Caco-2 (cell line): ENCODE measurements around the gene TFEB. TPM values are rescaled to one million over a fixed set of nuclear protein-coding genes. Genes with fewer than 3 reads are reported as not detected.

ENCODE experiments used
- BruUV-seq: library from RNA; stranded (reverse); fragments of 400-500 nt; replicated peaks from 2 replicates; lab custom pipeline; 2021; lab: Mats Ljungman, UMichigan
- CTCF ChIA-PET: fragments of 300-600 bp; sonication (Branson Sonifier 250); formaldehyde crosslinking; loops from one replicate; lab custom pipeline; 2022; ENCODE audit warnings: antibody characterized with exemption; lab: Charles Lee
- POLR2A ChIA-PET: fragments of 300-600 bp; sonication (Branson Sonifier 250); formaldehyde crosslinking; loops from one replicate; lab custom pipeline; 2022; ENCODE audit warnings: antibody characterized with exemption; lab: Charles Lee
- DNase-seq, 2 experiments: peaks; one replicate each; pipeline versions ENCODE4 v3.0.0 to v3.0.0-alpha.2; 2020 to 2022
- H3K27me3 ChIP-seq: replicated peaks from 2 replicates; pipeline ENCODE4 v1.6.0; 2011; ENCODE audit warnings: low read length; ENCODE audit not compliant: control insufficient read depth, insufficient read depth
- H3K36me3 ChIP-seq: 2 replicates; pipeline ENCODE4 v1.5.1; 2011; ENCODE audit warnings: low read length; ENCODE audit not compliant: control insufficient read depth, insufficient read depth
- H3K4me1 ChIP-seq: fragments of 250-450 bp; sonication (Bioruptor Pico); 2 replicates; pipeline ENCODE4 v1.5.1; 2020; ENCODE audit warnings: mild to moderate bottlenecking
- H3K4me3 ChIP-seq: 2 replicates; pipeline ENCODE4 v1.5.1; 2011; ENCODE audit warnings: low read depth, mild to moderate bottlenecking, control low read depth, low read length
- H3K9me3 ChIP-seq: fragments of 250-450 bp; sonication (Bioruptor Pico); 2 replicates; pipeline ENCODE4 v1.5.1; 2020; ENCODE audit warnings: mild to moderate bottlenecking, moderate library complexity
- H3K27ac Mint-ChIP-seq: one replicate; pipeline ENCODE4 v1.8.0; 2022; ENCODE audit warnings: mixed read lengths; ENCODE audit not compliant: unreplicated experiment
- H3K27me3 Mint-ChIP-seq: one replicate; pipeline ENCODE4 v1.8.0; 2022; ENCODE audit warnings: mixed read lengths; ENCODE audit not compliant: insufficient read depth, unreplicated experiment
- H3K36me3 Mint-ChIP-seq: one replicate; pipeline ENCODE4 v1.8.0; 2022; ENCODE audit warnings: mild to moderate bottlenecking, mixed read lengths; ENCODE audit not compliant: insufficient read depth, unreplicated experiment
- H3K4me1 Mint-ChIP-seq: one replicate; pipeline ENCODE4 v1.8.0; 2022; ENCODE audit warnings: low read depth, mixed read lengths; ENCODE audit not compliant: unreplicated experiment
- H3K4me3 Mint-ChIP-seq: one replicate; pipeline ENCODE4 v1.8.0; 2022; ENCODE audit warnings: mild to moderate bottlenecking, moderate library complexity, mixed read lengths; ENCODE audit not compliant: unreplicated experiment
- H3K9me3 Mint-ChIP-seq: one replicate; pipeline ENCODE4 v1.8.0; 2022; ENCODE audit warnings: mixed read lengths; ENCODE audit not compliant: unreplicated experiment
- intact Hi-C: fragments of 100-400 bp; cut with micrococcal nuclease; formaldehyde crosslinking; loops from one replicate; pipeline ENCODE4 v1.10.0; 2022; ENCODE audit not compliant: unreplicated experiment
- total RNA-seq: library from RNA; stranded (reverse); gene quantifications from 2 replicates; pipeline ENCODE4 v1.2.3, GENCODE V29; 2022
- TF ChIP-seq, protein P1 (sequence below), 2 experiments: fragments of 200-600 bp in 1 of 2; IDR thresholded peaks; 1 replicate in 1 of 2; 2 replicates in 1 of 2; pipeline versions ENCODE4 v1.5.1 to v1.8.0; 2011 to 2022; ENCODE audit warnings: antibody characterized with exemption in 1 of 2, control low read depth in 1 of 2, inconsistent platforms in 1 of 2, low read depth in 1 of 2, low read length in 1 of 2, mild to moderate bottlenecking in 1 of 2, moderate library complexity in 1 of 2; ENCODE audit not compliant: insufficient read depth in 1 of 2, severe bottlenecking in 1 of 2, unreplicated experiment in 1 of 2

Gene TFEB
- total RNA-seq, 1 experiment from 2014 or later, result 3.8 TPM

DNA sequence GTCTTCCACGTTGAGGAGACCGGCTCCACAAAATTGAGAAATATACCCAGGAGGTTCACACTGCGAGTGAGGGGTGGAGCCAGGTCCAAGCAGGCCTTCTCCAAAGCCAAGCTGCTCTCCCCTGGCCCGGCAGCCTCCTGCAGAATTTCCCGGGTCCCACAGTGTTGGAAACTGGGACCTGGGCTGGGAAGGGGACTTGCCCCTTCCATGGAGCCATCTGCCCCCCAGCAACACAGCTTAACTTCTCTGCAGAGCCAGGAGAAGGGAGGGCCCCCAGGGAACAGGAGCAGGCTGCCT, 61.8 kb downstream of the TFEB start:
- H3K27ac Mint-ChIP-seq, result no peak overlapping the region
- Histone ChIP-seq H3K4me3 (no peak overlapping the region), H3K36me3 (no peaks in the 10 kb centered on the region), H3K27me3 (no peaks in the 10 kb centered on the region), H3K9me3 (peaks cover 3% of the 10 kb centered on the region; the same call in 1 of the 2 replicates), H3K4me1 (no peaks in the 10 kb centered on the region)
- no peak overlapping the region for H3K4me3 Mint-ChIP-seq
- H3K36me3 Mint-ChIP-seq, result no peaks in the 10 kb centered on the region
- CTCF ChIA-PET, result interaction anchor here (0.6 kb wide), 1 partner anchor 10 kb away, joined by 4 read pairs; no protein-coding TSS in a partner anchor
- intact Hi-C loops, result no loop called here
- no TSS peak for BruUV-seq
- H3K27me3 Mint-ChIP-seq, result peaks cover 5% of the 10 kb centered on the region
- no peak for DNase-seq
- TF ChIP-seq, protein P1, sequence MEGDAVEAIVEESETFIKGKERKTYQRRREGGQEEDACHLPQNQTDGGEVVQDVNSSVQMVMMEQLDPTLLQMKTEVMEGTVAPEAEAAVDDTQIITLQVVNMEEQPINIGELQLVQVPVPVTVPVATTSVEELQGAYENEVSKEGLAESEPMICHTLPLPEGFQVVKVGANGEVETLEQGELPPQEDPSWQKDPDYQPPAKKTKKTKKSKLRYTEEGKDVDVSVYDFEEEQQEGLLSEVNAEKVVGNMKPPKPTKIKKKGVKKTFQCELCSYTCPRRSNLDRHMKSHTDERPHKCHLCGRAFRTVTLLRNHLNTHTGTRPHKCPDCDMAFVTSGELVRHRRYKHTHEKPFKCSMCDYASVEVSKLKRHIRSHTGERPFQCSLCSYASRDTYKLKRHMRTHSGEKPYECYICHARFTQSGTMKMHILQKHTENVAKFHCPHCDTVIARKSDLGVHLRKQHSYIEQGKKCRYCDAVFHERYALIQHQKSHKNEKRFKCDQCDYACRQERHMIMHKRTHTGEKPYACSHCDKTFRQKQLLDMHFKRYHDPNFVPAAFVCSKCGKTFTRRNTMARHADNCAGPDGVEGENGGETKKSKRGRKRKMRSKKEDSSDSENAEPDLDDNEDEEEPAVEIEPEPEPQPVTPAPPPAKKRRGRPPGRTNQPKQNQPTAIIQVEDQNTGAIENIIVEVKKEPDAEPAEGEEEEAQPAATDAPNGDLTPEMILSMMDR (IDR thresholded peaks at IDR 0.05; ENCODE audit: insufficient read depth in 1 of 2, low read depth in 1 of 2, low read length in 1 of 2, severe bottlenecking in 1 of 2, unreplicated experiment in 1 of 2), result no peak
- POLR2A ChIA-PET, result no interaction called here
- H3K9me3 Mint-ChIP-seq, result no peaks in the 10 kb centered on the region
- no peaks in the 10 kb centered on the region for H3K4me1 Mint-ChIP-seq

DNA sequence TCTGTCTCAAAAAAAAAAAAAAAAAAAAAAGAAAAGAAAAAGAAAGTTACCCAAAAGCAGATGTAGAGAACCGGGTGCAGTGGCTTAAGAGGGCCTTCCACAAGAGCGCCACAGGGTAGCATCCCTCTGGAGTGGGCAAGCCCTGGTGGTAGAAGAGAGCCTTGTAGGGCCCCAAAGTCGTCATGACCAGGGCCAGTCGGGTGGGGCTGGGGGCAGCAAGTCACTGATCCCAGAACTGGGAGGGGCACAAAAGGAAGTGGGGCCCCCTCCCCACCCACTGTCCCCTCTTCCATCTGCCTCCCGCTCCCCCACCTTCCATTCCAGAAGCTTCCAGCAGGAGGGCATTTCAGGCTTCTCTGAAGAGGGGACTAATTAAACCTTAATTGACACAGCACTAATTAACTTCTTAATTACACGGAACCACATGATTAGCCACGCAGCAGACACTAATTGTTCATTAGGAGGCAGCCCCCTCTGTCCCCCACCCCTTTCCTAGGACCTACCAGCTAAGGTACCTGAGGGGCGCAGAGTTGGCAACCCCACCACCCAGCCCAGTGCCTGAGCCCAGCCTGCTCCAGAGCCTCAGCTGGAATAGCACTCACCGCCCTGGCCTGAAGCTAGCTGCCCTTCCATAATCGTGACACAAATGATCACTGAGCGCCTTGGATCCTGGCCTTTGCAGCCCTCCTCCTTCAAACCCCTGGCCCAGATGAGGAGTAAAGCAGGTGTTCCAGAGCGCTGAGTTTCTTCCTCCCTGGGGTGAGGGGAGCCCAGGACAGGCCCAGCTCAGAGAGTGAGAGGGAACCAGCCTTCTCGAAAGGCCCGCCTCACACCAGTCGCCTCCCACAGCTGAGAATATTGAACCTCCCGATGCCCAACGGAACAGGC, 62.3 kb downstream of the TFEB start:
- no TSS peak for BruUV-seq
- Histone ChIP-seq H3K9me3 (peaks cover 3% of the 10 kb centered on the region; the same call in 1 of the 2 replicates), H3K4me3 (no peak overlapping the region), H3K36me3 (no peaks in the 10 kb centered on the region), H3K27me3 (no peaks in the 10 kb centered on the region), H3K4me1 (no peaks in the 10 kb centered on the region)
- H3K9me3 Mint-ChIP-seq, result no peaks in the 10 kb centered on the region
- POLR2A ChIA-PET, result no interaction called here
- no peak overlapping the region for H3K27ac Mint-ChIP-seq
- CTCF ChIA-PET, result interaction anchor here (0.6 kb wide), 1 partner anchor 10 kb away, joined by 4 read pairs; no protein-coding TSS in a partner anchor
- peaks cover 5% of the 10 kb centered on the region for H3K27me3 Mint-ChIP-seq
- TF ChIP-seq, protein P1 (IDR thresholded peaks at IDR 0.05; ENCODE audit: insufficient read depth in 1 of 2, low read depth in 1 of 2, low read length in 1 of 2, severe bottlenecking in 1 of 2, unreplicated experiment in 1 of 2), result no peak
- H3K4me3 Mint-ChIP-seq, result no peak overlapping the region
- DNase-seq, result no peak
- no peaks in the 10 kb centered on the region for H3K4me1 Mint-ChIP-seq
- intact Hi-C loops, result no loop called here
- no peaks in the 10 kb centered on the region for H3K36me3 Mint-ChIP-seq

DNA sequence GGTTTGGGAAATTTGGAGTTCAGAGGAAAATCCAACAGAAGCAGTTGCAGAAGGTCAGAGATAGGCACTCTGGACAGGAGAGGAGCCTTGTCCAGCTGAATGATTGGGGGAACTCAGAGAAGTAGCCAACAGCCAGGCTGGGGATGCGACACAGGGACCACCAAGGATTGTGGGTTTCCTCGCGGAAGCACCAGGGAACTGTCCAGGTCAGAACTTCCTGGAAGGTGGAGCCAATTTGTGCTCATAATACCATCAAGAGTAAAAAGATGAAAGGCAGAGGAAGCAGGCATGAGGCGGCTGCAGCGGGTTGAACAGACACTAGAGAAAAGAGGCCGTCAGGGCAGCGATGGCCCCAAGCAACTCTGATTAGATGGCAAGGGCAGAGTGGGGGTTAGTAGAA, 63.4 kb downstream of the TFEB start:
- H3K4me3 ChIP-seq, result no peak overlapping the region
- Mint-ChIP-seq H3K4me1 (no peaks in the 10 kb centered on the region), H3K27ac (no peak overlapping the region), H3K4me3 (no peak overlapping the region), H3K27me3 (peaks cover 7% of the 10 kb centered on the region), H3K9me3 (no peaks in the 10 kb centered on the region), H3K36me3 (no peaks in the 10 kb centered on the region)
- no TSS peak for BruUV-seq
- no peaks in the 10 kb centered on the region for H3K27me3 ChIP-seq
- POLR2A ChIA-PET, result no interaction called here
- H3K9me3 ChIP-seq, result peaks cover 3% of the 10 kb centered on the region; the same call in 1 of the 2 replicates
- DNase-seq, result no peak
- CTCF ChIA-PET, result no interaction called here
- H3K36me3 ChIP-seq, result no peaks in the 10 kb centered on the region
- TF ChIP-seq, protein P1 (IDR thresholded peaks at IDR 0.05; ENCODE audit: insufficient read depth in 1 of 2, low read depth in 1 of 2, low read length in 1 of 2, severe bottlenecking in 1 of 2, unreplicated experiment in 1 of 2), result no peak
- intact Hi-C loops, result no loop called here
- H3K4me1 ChIP-seq, result no peaks in the 10 kb centered on the region
